T-helper 1 cell treated with Interleukin-12 subunit alpha and Interleukin-12 subunit beta and Interleukin-4 antibody, amounts not matched to agents 30 μg/mL and 1 μg/mL, for 36 hours (primary cell): ENCODE measurements around the gene MAPRE3.
"Not testable (repeated sequence)": the region's sequence is repeated elsewhere in the genome, so short reads cannot be mapped to it uniquely, and the experiment has no call there.

ENCODE experiments used
- H3K27ac Mint-ChIP-seq: one replicate; pipeline ENCODE4 v1.8.0; 2021; ENCODE audit warnings: mild to moderate bottlenecking, mixed read lengths
- H3K27me3 Mint-ChIP-seq: one replicate; pipeline ENCODE4 v1.8.0; 2021; ENCODE audit warnings: low read depth, mixed read lengths
- H3K36me3 Mint-ChIP-seq: one replicate; pipeline ENCODE4 v1.8.0; 2021; ENCODE audit warnings: low read depth, mixed read lengths
- H3K4me1 Mint-ChIP-seq: one replicate; pipeline ENCODE4 v1.8.0; 2021; ENCODE audit warnings: low read depth, mixed read lengths
- H3K4me3 Mint-ChIP-seq: one replicate; pipeline ENCODE4 v1.8.0; 2021; ENCODE audit warnings: mild to moderate bottlenecking, moderate library complexity, mixed read lengths
- H3K9me3 Mint-ChIP-seq: one replicate; pipeline ENCODE4 v1.8.0; 2021; ENCODE audit warnings: mixed read lengths

MAPRE3 gene

GRCh38 chr2:27060323-27060722 lies 89.9 kb downstream of the MAPRE3 start:
- H3K4me3 Mint-ChIP-seq: no peak overlapping the region
- H3K36me3 Mint-ChIP-seq: peaks cover 27% of the 10 kb centered on the region
- H3K9me3 Mint-ChIP-seq: no peaks in the 10 kb centered on the region
- peaks cover 7% of the 10 kb centered on the region for H3K4me1 Mint-ChIP-seq
- H3K27ac Mint-ChIP-seq: no peak overlapping the region
- H3K27me3 Mint-ChIP-seq: no peaks in the 10 kb centered on the region

- Mint-ChIP-seq H3K4me1 (peaks cover 28% of the 10 kb centered on the region), H3K9me3 (no peaks in the 10 kb centered on the region), H3K36me3 (peaks cover 53% of the 10 kb centered on the region), H3K4me3 (no peak overlapping the region), H3K27ac (no peak overlapping the region), H3K27me3 (no peaks in the 10 kb centered on the region)
Observed at GRCh38 chr2:27065128-27065527, 94.7 kb downstream of the MAPRE3 start.

- Mint-ChIP-seq H3K4me3 (no peak overlapping the region), H3K9me3 (no peaks in the 10 kb centered on the region), H3K4me1 (peaks cover 39% of the 10 kb centered on the region), H3K27ac (no peak overlapping the region), H3K27me3 (no peaks in the 10 kb centered on the region), H3K36me3 (peaks cover 53% of the 10 kb centered on the region)
Observed at GRCh38 chr2:27067385-27067784, 96.9 kb downstream of the MAPRE3 start.

DNA sequence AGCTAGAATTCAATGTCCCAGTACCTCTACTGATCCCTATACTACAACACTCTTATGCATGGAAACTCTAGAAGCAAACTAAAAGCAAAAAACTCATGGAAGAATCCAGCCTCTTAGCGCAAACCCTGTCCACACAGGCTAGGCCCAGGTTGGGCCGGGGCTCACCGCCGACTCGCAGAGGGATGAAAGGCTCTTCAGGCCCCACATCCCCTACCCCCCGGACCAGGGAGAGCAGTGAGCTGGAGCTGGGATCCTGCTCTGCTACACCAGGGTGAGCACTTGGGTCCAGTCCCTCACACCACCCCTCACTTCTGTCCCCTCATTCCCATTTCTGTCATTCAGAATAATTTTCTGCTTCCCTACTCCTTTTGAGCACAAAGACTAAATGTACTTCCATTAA lies 99.0 kb downstream of the MAPRE3 start:
- H3K4me1 Mint-ChIP-seq: peaks cover 50% of the 10 kb centered on the region
- peak overlapping the region; percentile 98 for H3K4me3 Mint-ChIP-seq
- no peaks in the 10 kb centered on the region for H3K27me3 Mint-ChIP-seq

GRCh38 chr2:27069961-27070618 lies 99.7 kb downstream of the MAPRE3 start:
- Mint-ChIP-seq H3K27ac (peak overlapping the region; percentile 95), H3K36me3 (peaks cover 42% of the 10 kb centered on the region), H3K27me3 (no peaks in the 10 kb centered on the region), H3K9me3 (no peaks in the 10 kb centered on the region), H3K4me3 (peak overlapping the region; percentile 98), H3K4me1 (peaks cover 57% of the 10 kb centered on the region)

More for the DNA sequence above, 99.0 kb downstream of the MAPRE3 start:
- H3K36me3 Mint-ChIP-seq: peaks cover 43% of the 10 kb centered on the region
- H3K27ac Mint-ChIP-seq: peak overlapping the region; percentile 38
- no peaks in the 10 kb centered on the region for H3K9me3 Mint-ChIP-seq

- Mint-ChIP-seq H3K9me3 (no peaks in the 10 kb centered on the region), H3K4me1 (peaks cover 56% of the 10 kb centered on the region), H3K27me3 (no peaks in the 10 kb centered on the region), H3K36me3 (peaks cover 38% of the 10 kb centered on the region), H3K27ac (peak overlapping the region; percentile 95), H3K4me3 (peak overlapping the region; percentile 98)
Observed at GRCh38 chr2:27070653-27071276, 100.3 kb downstream of the MAPRE3 start.

DNA sequence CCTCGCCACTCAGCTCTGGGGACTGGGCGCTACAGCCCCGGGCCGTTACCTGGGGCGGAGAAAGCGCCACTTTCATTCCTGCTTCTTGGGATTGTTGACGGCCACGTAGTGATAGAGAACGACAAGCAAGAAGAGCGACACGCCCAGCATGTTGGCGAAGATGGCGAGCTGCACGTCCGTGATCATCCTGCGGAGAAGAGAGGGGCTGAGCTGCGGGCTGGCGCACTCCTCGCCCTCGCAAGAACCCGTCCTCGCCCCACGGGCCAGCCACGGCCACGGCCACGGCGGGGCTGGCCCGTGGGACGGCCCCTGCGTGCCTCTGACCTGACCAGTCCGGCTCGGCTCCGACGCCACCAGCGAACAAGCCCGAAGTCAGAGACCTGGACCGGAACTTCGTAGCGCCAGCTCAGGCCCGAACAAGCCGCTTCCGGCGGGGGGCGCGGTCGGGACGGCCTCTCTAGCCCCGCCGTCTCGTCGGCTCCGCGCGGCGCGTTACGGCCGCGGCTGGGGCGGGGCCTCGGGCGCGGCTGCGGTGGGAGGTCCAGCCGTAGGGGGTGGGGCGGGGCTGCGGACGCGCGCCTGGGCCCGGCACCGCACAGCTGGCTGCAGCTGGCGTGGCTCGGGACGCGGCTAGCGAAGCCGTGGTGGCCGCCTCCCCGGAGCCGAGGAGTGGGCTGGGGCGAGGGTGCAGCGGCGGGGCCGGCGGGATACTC lies 101.0 kb downstream of the MAPRE3 start, which contains the start of gene OST4:
TSS of gene OST4 (minus strand) at position 378 of the 713 bp plus-strand sequence.
- Mint-ChIP-seq H3K4me1 (peaks cover 61% of the 10 kb centered on the region), H3K9me3 (no peaks in the 10 kb centered on the region), H3K27ac (peak within 1 kb of the TSS; percentile 95), H3K27me3 (no peaks in the 10 kb centered on the region), H3K4me3 (peak within 1 kb of the TSS; percentile 98), H3K36me3 (peaks cover 35% of the 10 kb centered on the region)

DNA sequence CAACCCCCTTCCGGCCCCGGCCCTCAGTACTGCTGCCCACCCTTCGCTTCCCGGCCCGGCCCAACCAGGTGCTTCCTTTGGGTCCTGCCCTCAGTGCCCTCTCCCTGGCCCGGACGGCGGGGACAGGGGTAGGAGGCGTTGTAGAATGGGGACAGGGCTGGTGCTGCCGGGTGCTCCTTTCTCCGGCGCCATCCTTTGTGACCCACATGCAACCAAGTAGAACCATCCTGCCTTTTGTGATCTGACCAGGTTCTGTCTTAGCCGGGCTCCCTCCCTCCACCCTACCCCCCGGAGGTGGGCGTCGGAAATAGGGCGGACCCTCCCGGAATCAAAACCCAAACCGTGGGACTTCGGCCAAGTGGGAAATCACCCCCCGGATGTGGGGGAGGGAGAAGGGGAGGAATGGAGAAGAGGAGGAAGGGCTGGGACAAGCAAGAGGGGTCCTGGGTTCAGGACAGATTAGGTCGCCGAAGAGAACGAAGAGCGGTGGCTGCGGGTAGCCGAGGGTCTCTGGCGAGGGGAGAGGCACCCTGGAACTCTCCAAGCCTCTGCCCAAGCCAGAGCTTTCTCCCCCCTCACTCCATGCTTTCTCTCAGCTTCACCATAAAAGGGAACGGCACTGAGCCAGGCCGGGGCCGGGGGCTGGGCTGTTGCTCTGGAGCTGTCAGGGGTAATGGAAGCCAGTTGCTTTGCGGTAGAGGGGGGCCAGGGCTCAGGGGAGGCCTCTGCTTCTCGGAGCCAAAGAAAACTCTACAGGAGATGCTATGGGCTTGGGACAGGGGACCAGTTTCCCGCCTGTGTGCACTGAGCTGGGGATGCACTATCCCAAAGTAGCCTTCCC lies 101.8 kb downstream of the MAPRE3 start:
- Mint-ChIP-seq H3K4me3 (peak overlapping the region; percentile 83), H3K36me3 (peaks cover 35% of the 10 kb centered on the region), H3K27ac (peak overlapping the region; percentile 88), H3K27me3 (no peaks in the 10 kb centered on the region), H3K9me3 (no peaks in the 10 kb centered on the region), H3K4me1 (peaks cover 66% of the 10 kb centered on the region)

DNA sequence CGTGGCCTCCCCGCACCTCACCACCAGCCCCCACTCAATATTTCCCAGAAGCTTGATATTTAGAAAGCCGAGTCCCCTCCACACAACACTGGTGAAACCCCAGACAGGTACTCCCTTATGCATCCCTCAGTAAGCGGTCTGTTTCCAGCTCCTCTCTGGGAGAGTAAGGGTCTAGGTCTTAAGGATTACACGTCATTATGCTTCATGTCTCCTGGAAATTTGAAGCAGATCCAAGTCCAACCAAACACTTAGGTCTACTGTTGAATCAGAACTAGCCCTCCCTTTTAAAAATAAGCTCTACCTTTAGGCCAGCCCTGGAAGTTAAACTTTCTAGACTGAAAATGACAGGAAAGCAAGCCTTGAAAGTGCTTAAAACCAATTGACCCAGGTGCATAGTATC lies 102.5 kb downstream of the MAPRE3 start:
- Mint-ChIP-seq H3K4me3 (peak overlapping the region; percentile 83), H3K27me3 (no peaks in the 10 kb centered on the region), H3K9me3 (no peaks in the 10 kb centered on the region), H3K27ac (peak overlapping the region; percentile 88), H3K4me1 (peaks cover 66% of the 10 kb centered on the region), H3K36me3 (peaks cover 32% of the 10 kb centered on the region)

- Mint-ChIP-seq H3K36me3 (peaks cover 24% of the 10 kb centered on the region), H3K4me1 (peaks cover 64% of the 10 kb centered on the region), H3K27ac (peak overlapping the region; percentile 74), H3K4me3 (no peak overlapping the region), H3K27me3 (no peaks in the 10 kb centered on the region), H3K9me3 (no peaks in the 10 kb centered on the region)
Observed at GRCh38 chr2:27073782-27074181, 103.3 kb downstream of the MAPRE3 start.

- Mint-ChIP-seq H3K4me1 (peaks cover 54% of the 10 kb centered on the region), H3K9me3 (no peaks in the 10 kb centered on the region), H3K36me3 (peaks cover 12% of the 10 kb centered on the region), H3K4me3 (peak overlapping the region; percentile 41), H3K27me3 (no peaks in the 10 kb centered on the region), H3K27ac (peak overlapping the region; percentile 85)
Observed at GRCh38 chr2:27074738-27075565, 104.5 kb downstream of the MAPRE3 start.

GRCh38 chr2:27075566-27075871 lies 105.1 kb downstream of the MAPRE3 start:
- Mint-ChIP-seq H3K4me1 (peaks cover 53% of the 10 kb centered on the region), H3K27ac (peak overlapping the region; percentile 85)
- H3K36me3 Mint-ChIP-seq, H3K4me3 Mint-ChIP-seq, H3K9me3 Mint-ChIP-seq, H3K27me3 Mint-ChIP-seq: not testable (repeated sequence)

GRCh38 chr2:27076323-27076722 lies 105.9 kb downstream of the MAPRE3 start:
- peak overlapping the region; percentile 88 for H3K27ac Mint-ChIP-seq

More at GRCh38 chr2:27076323-27076722, 105.9 kb downstream of the MAPRE3 start:
- H3K9me3 Mint-ChIP-seq: no peaks in the 10 kb centered on the region
- H3K36me3 Mint-ChIP-seq: peaks cover 4% of the 10 kb centered on the region
- H3K4me3 Mint-ChIP-seq: peak overlapping the region; percentile 49
- H3K4me1 Mint-ChIP-seq: peaks cover 57% of the 10 kb centered on the region
- no peaks in the 10 kb centered on the region for H3K27me3 Mint-ChIP-seq
